ENCODE results near the gene SIM1.

The SIM1 gene

DNA sequence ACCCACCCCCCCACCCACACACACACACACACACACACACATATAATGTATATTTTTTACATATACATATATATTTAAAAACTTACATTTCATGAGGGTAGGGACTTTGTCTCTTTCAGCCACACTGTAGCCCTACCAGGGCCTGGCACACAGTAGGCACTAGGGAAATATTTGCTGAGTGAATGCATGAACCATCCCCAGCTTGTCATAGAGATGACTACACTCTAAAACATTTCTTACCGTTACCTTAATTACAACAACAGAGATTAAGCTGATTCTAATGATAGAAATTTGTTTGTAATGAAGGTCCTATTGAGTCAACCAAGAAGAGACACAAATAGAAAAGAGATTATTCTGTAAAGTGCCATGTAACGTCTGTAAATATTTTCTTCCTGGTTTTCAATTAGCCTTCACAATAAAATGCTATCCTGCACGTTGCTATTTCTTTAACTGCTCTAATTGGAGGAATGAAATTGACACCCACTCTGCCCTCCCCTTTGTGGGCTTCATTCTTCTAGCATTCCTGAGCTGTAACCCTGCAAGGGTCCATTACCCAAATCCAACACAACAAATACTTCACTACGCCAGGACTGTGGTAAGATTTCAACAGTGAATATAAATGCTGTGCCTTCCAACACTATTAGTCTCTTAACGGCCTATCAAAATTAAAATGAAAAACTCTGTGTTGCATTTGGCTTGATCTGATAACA lies 30.8 kb downstream of the SIM1 start:
- no peak overlapping the region for H3K4me3 ChIP-seq (ENCODE audit: low read length)
- TF ChIP-seq, protein P1, sequence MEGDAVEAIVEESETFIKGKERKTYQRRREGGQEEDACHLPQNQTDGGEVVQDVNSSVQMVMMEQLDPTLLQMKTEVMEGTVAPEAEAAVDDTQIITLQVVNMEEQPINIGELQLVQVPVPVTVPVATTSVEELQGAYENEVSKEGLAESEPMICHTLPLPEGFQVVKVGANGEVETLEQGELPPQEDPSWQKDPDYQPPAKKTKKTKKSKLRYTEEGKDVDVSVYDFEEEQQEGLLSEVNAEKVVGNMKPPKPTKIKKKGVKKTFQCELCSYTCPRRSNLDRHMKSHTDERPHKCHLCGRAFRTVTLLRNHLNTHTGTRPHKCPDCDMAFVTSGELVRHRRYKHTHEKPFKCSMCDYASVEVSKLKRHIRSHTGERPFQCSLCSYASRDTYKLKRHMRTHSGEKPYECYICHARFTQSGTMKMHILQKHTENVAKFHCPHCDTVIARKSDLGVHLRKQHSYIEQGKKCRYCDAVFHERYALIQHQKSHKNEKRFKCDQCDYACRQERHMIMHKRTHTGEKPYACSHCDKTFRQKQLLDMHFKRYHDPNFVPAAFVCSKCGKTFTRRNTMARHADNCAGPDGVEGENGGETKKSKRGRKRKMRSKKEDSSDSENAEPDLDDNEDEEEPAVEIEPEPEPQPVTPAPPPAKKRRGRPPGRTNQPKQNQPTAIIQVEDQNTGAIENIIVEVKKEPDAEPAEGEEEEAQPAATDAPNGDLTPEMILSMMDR (IDR thresholded peaks at IDR 0.05; ENCODE audit: insufficient read depth, low read depth, low read length, missing control alignments), result no peak
- no peak for DNase-seq (ENCODE audit: low read depth)

DNA sequence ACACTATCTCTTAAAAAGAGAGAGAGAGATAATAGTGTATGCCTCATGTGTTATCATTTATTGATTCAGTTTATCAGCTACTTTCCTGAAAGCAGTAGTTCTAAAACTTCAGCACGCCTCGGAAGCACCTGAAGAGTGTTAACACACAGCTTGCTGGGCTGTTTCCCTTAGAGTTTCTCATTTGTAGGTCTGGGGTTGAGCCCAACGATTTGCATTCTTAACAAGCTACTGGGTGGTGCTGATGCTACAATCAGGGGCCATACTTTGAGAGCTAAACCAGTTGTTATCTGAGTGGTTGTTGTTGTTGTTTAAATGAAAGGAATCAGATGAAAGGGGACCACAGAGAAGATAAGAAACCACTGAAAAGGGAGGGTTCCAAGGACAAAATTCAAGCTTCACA lies 32.6 kb downstream of the SIM1 start:
- no peak for DNase-seq (ENCODE audit: low read depth)
- TF ChIP-seq, protein P1 (IDR thresholded peaks at IDR 0.05; ENCODE audit: insufficient read depth, low read depth, low read length, missing control alignments), result no peak
- H3K4me3 ChIP-seq (ENCODE audit: low read length), result no peak overlapping the region

DNA sequence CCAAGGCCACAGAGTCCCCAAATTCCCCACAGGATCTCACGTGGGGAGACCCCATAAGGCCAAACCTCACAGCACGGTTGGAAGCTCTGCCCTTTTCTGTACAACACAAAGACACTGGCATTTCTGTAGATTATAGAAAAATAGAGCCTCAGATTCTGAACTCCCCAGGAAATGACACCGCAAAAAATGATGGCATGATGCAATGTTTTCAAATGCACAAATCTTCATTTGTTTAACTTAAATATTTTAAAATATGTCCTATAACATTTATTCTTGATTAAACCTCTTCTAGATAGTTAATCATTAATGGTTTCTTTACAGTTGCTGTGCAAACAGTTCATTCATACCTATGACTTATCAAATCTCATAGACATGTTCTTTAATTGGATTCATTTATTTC lies 33.8 kb downstream of the SIM1 start:
- no peak for DNase-seq (ENCODE audit: low read depth)
- TF ChIP-seq, protein P1 (IDR thresholded peaks at IDR 0.05; ENCODE audit: insufficient read depth, low read depth, low read length, missing control alignments), result no peak
- no peak overlapping the region for H3K4me3 ChIP-seq (ENCODE audit: low read length)

DNA sequence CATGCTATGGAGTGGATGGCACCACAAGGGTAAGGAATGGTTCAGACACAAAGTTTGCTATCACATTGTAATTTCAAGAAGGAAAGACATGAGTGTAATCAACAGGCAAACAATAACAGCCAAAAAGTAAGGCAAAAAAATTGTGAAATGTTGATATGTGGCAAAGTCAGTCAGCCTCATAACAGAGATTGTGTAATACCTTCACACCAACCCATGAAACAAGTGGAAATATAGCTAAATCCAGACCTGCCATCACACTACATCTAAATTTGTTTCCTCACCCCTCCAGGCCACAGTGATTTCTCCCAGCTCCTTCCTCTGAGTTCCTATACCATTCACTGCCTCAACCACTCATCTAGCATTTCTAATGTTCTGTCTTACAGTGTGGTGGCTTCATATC lies 37.3 kb downstream of the SIM1 start:
- no peak overlapping the region for H3K4me3 ChIP-seq (ENCODE audit: low read length)
- DNase-seq (ENCODE audit: low read depth), result peak; percentile 14

DNA sequence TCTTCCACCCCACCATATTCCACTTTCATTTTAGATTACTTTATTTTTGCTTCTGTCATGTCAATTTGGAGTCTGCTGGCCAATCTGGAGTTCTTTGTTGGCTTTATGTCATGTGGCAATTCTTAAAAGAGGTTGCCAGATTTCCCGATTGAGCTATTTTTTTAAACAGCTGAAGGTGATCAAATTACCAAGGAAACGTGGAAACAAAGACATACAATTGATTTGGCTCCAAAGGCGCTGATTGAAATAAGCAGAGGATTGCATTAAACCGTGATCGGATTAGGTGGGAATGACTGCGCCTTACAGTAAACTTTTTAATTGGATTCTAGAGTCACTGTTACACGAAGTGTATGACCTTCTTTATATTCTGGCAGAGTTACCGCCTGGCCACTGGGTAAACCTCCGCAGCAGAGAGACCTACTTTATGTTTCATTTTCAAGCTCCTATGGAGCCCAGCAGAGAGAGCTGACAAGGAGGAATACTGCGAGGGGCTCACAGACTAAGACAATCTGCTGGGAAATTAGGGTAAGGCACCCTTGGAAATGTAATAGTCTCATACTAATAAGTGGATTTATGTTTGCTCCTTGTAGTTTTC lies 37.9 kb downstream of the SIM1 start:
- no peak overlapping the region for H3K4me3 ChIP-seq (ENCODE audit: low read length)
- TF ChIP-seq, protein P1 (IDR thresholded peaks at IDR 0.05; ENCODE audit: insufficient read depth, low read depth, low read length, missing control alignments), result no peak
- no peak for DNase-seq (ENCODE audit: low read depth)

More for the DNA sequence above, 37.3 kb downstream of the SIM1 start:
- TF ChIP-seq, protein P1 (IDR thresholded peaks at IDR 0.05; ENCODE audit: insufficient read depth, low read depth, low read length, missing control alignments), result no peak

DNA sequence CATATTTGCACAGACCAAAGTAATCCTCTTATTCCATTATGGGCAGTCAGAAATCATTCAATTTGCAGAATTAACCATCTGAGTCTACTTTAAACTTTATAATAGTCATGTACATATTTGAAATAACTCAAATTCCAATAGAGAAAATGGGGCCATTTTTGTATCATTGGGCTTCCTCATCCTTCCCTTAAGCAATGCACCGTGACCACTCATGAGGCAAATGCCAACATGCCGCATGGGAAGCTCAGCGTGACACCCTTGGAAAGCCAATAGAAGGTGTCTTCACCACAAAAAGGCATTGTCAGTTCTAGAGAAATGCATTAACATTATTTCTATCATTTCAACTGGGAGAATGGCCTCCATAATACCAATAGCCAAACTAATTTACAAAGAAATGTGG lies 38.5 kb downstream of the SIM1 start:
- TF ChIP-seq, protein P1 (IDR thresholded peaks at IDR 0.05; ENCODE audit: insufficient read depth, low read depth, low read length, missing control alignments), result no peak
- H3K4me3 ChIP-seq (ENCODE audit: low read length), result no peak overlapping the region
- DNase-seq (ENCODE audit: low read depth), result no peak

DNA sequence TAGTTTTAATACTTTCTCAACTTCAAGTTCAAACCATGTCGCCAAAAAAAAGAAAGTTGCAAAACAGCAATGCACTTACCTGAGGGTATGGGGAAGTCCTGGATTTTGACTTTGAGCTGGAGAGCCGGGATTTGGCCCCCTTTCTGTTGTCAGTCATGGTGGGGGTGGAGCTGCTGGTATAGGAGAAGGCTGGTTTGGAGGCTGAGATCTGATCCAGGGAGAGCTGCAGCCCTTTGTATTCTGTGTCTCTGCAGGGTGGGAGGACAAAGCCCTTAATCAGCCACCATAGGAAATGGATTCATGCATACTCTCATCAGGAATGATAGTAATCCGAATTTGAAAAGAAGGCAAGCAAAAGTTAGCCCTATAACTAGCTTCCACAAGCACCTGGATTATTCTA lies 44.0 kb downstream of the SIM1 start:
- TF ChIP-seq, protein P1 (IDR thresholded peaks at IDR 0.05; ENCODE audit: insufficient read depth, low read depth, low read length, missing control alignments), result no peak
- no peak for DNase-seq (ENCODE audit: low read depth)
- no peak overlapping the region for H3K4me3 ChIP-seq (ENCODE audit: low read length)
